ENCODE results near the gene RAB3C.

DNA sequence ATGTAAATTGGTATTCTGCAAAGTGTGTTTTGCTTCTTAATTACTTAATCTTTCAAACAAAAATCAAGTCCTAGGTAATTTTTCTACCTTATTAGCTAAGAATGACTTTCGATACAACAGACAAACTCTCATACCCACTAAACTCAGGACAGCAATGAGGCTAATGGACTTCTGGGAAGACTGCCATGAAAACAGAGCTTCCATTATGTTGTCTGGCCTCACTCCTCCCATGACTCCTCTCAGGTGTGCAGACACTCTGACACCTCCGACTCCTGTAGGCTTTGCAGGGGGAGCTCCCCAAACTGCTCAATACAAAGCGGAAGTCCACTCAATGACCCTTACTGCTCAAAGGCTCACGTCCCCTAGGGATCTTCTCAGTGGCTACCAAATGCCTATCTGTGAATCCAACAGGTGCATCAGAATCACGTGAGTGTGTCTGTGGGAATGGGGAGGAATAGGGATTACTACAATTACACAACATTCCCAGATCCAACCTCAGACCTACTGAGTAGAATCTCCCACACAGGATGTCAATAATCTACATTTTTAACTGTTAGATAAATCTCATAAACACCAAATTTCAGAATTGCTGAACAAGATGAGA lies 289.9 kb downstream of the RAB3C start:
- TF ChIP-seq, protein P1, sequence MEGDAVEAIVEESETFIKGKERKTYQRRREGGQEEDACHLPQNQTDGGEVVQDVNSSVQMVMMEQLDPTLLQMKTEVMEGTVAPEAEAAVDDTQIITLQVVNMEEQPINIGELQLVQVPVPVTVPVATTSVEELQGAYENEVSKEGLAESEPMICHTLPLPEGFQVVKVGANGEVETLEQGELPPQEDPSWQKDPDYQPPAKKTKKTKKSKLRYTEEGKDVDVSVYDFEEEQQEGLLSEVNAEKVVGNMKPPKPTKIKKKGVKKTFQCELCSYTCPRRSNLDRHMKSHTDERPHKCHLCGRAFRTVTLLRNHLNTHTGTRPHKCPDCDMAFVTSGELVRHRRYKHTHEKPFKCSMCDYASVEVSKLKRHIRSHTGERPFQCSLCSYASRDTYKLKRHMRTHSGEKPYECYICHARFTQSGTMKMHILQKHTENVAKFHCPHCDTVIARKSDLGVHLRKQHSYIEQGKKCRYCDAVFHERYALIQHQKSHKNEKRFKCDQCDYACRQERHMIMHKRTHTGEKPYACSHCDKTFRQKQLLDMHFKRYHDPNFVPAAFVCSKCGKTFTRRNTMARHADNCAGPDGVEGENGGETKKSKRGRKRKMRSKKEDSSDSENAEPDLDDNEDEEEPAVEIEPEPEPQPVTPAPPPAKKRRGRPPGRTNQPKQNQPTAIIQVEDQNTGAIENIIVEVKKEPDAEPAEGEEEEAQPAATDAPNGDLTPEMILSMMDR (IDR thresholded peaks at IDR 0.05): no peak
- TF ChIP-seq POLR2A (IDR thresholded peaks at IDR 0.05): no peak
